ENCODE data around the gene PTCD3. TPM values are rescaled to one million over a fixed set of nuclear protein-coding genes. Genes with fewer than 3 reads are reported as not detected.

PTCD3 gene
- total RNA-seq, 1 donor from 2014 or later = 123 TPM

- H3K27me3 ChIP-seq = no peaks in the 10 kb centered on the region
- H3K9me3 ChIP-seq = no peaks in the 10 kb centered on the region
- H3K4me1 ChIP-seq = peaks cover 8 to 23% of the 10 kb centered on the region in 2 donors
- H3K27ac ChIP-seq = no peak overlapping the region
- no peak overlapping the region for H3K4me3 ChIP-seq
- TF ChIP-seq CTCF (IDR thresholded peaks at IDR 0.05) = no peak
- DNase-seq (ENCODE audit: low spot score in 2 of 2) = no peak
- intact Hi-C loops (cut with DNase I) = loop anchor here (5.0 kb wide), 2 partner anchors 73 to 343 kb away; no protein-coding TSS in a partner anchor
- peaks cover 25 to 38% of the 10 kb centered on the region in 2 donors for H3K36me3 ChIP-seq
Measured at GRCh38 chr2:86069783-86070339, 36.2 kb upstream of the PTCD3 start.

- DNase-seq (ENCODE audit: low spot score in 2 of 2) = no peak
- no peak for TF ChIP-seq CTCF (IDR thresholded peaks at IDR 0.05)
- Histone ChIP-seq H3K27me3 (no peaks in the 10 kb centered on the region), H3K4me3 (no peak overlapping the region), H3K9me3 (no peaks in the 10 kb centered on the region), H3K27ac (no peak overlapping the region), H3K4me1 (peaks cover 8 to 20% of the 10 kb centered on the region in 2 donors), H3K36me3 (peaks cover 26 to 36% of the 10 kb centered on the region in 2 donors)
- intact Hi-C loops (cut with DNase I) = loop anchor here (5.0 kb wide), 2 partner anchors 74 to 344 kb away; no protein-coding TSS in a partner anchor
Measured at GRCh38 chr2:86070868-86071267, 35.2 kb upstream of the PTCD3 start.

GRCh38 chr2:86072271-86072858 is 33.7 kb upstream of the PTCD3 start:
- peaks cover 29 to 51% of the 10 kb centered on the region in 2 donors for H3K36me3 ChIP-seq

GRCh38 chr2:86073225-86073624 is 32.8 kb upstream of the PTCD3 start:
- no peak for TF ChIP-seq CTCF (IDR thresholded peaks at IDR 0.05)
- H3K36me3 ChIP-seq = peaks cover 31 to 56% of the 10 kb centered on the region in 2 donors
- no peak for DNase-seq (ENCODE audit: low spot score in 2 of 2)
- H3K4me1 ChIP-seq = peaks cover 8 to 16% of the 10 kb centered on the region in 2 donors
- peak overlapping the region; percentile 85 to 88 for H3K27ac ChIP-seq
- no peaks in the 10 kb centered on the region for H3K27me3 ChIP-seq
- intact Hi-C loops (cut with DNase I) = loop anchor here (2.0 to 5.0 kb wide), 4 partner anchors 34 to 346 kb away; partner anchors contain the start of gene ST3GAL5
- no peak overlapping the region for H3K4me3 ChIP-seq
- no peaks in the 10 kb centered on the region for H3K9me3 ChIP-seq

More at GRCh38 chr2:86072271-86072858, 33.7 kb upstream of the PTCD3 start:
- Histone ChIP-seq H3K27ac (peak overlapping the region; percentile 85 to 88), H3K9me3 (no peaks in the 10 kb centered on the region), H3K4me3 (no peak overlapping the region), H3K4me1 (peaks cover 8 to 16% of the 10 kb centered on the region in 2 donors), H3K27me3 (no peaks in the 10 kb centered on the region)
- no peak for TF ChIP-seq CTCF (IDR thresholded peaks at IDR 0.05)
- peak in 1 of 2 donors; percentile 93 for DNase-seq (ENCODE audit: low spot score in 2 of 2)
- intact Hi-C loops (cut with DNase I) = loop anchor here (2.0 to 5.0 kb wide), 4 partner anchors 34 to 345 kb away; partner anchors contain the start of gene ST3GAL5

GRCh38 chr2:86074256-86074655 is 31.8 kb upstream of the PTCD3 start:
- peaks cover 8 to 16% of the 10 kb centered on the region in 2 donors for H3K4me1 ChIP-seq
- H3K27me3 ChIP-seq = no peaks in the 10 kb centered on the region
- no peak for DNase-seq (ENCODE audit: low spot score in 2 of 2)
- peaks cover 26 to 49% of the 10 kb centered on the region in 2 donors for H3K36me3 ChIP-seq
- no peak for TF ChIP-seq CTCF (IDR thresholded peaks at IDR 0.05)
- intact Hi-C loops (cut with DNase I) = loop anchor here (5.0 kb wide), 2 partner anchors 77 to 347 kb away; no protein-coding TSS in a partner anchor
- H3K27ac ChIP-seq = no peak overlapping the region
- H3K4me3 ChIP-seq = no peak overlapping the region
- no peaks in the 10 kb centered on the region for H3K9me3 ChIP-seq
